ENCODE measurements around the gene PMM1.

- peak; percentile 64 to 84 (median 66) for TF ChIP-seq CTCF (IDR thresholded peaks at IDR 0.05)
- TF ChIP-seq POLR2A (IDR thresholded peaks at IDR 0.05) = no peak
Observed at GRCh38 chr22:41596776-41597634, 7.4 kb upstream of the PMM1 start.
